ENCODE measurements around the gene CABP4.
A peak's percentile ranks its signal among the peaks of the same experiment; 100 is the strongest.
"Not testable (repeated sequence)": the region's sequence is repeated elsewhere in the genome, so short reads cannot be mapped to it uniquely, and the experiment has no call there.

Gene CABP4

DNA sequence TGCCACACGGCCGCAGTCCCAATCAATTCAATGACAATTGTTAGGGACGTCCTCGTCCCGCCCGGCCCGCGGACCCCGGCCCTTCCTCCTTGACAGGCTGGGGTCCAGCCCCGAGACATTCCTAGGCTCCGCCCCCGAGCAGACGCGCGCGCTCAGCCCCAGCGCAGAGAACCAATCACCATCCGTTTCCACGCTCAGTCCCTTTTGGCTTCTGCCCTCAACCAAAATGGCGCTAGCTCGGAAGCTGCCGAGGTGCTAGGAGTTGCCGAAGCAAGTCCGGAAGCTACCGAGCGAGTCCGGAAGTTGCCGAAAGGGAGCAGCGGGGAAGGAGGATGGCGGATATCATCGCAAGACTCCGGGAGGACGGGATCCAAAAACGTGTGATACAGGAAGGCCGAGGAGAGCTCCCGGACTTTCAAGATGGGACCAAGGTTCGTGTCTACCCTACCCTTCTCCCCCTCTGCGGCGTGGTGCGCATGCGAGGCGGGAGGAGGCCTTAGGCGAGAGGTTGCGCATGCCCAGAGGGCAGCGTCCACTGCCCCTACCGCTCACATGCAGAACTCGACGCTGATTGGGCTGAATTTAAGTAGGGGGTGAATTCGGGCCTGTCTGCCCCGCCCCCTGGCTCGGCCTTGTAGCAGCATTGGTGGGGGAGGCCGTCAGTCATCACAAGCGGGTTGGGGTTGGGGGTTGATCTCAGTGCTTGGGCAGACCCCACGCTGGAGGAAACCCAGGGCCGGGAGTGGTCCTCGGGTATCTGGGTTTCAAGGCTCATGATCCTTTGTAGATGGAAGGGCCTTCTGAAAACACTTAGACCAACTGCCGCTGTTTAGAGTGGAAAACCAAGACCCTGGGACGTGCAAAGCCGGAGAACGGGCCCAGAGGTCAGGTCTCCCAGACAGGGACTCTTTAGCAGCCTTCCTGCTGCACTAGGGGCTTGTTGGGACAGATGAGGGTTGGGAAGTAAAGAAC lies 28.0 kb downstream of the CABP4 start, which contains the start of gene AIP:
Gene AIP, plus strand, starts transcription at position 200 of the 972 bp plus-strand sequence. Its CDS starts 133 bp downstream, at position 333.
- peaks cover 18 to 39% of the 10 kb centered on the region in 2 donors for H3K36me3 Mint-ChIP-seq
- ATAC-seq (replicated peaks) (peak; percentile 79 to 87), DNase-seq (peak; percentile 97)
- H3K4me1 Mint-ChIP-seq, result peaks cover 48 to 57% of the 10 kb centered on the region in 2 donors
- H3K4me3 Mint-ChIP-seq, result peak within 1 kb of the TSS; percentile 94 to 96
- no peaks in the 10 kb centered on the region for H3K27me3 Mint-ChIP-seq
- H3K27ac Mint-ChIP-seq, result peak within 1 kb of the TSS; percentile 99
- H3K9me3 Mint-ChIP-seq, result peaks cover 0 to 3% of the 10 kb centered on the region in 2 donors

DNA sequence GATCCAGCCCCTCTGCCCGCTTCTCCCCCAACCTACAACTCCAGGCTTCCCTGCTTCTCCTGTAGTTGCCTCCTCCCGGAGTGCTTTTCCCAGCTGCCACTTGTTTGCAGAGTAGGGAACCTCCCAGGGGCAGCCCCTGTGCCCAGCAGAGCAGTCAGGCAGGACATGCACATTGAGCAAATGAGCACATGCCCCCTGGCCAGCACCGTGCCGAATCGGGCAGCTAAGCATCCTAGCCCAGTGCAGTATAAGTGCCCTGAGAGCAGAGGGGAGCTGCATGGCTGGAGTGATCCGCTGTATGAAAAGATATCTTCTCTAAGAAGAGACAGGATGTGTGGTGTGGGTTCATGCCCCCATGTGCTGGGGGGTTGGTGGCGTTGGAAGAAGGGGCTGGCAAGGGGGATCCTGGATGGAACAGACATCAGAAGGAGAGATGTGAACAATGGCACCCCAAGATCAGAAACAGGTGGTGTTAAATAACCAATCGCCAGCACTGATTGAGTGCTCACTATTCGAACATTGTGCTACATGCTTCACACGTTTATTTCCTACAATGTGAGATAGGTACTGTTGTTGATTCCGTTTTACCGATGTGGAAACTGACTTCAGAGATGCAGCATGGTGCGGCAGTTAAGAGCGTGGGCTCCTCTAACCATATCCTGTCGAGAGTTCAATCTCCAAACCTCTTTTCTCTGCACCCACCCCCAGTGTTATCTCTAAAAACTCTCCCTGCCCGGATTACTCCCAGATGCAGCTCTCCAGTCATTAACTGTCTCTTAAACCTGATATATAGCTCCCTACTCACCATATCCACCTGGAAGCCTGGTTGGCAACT lies 28.9 kb downstream of the CABP4 start:
- H3K4me1 Mint-ChIP-seq, result peaks cover 49 to 58% of the 10 kb centered on the region in 2 donors
- ATAC-seq (replicated peaks) (peak in 1 of 2 donors; percentile 12), DNase-seq (no peak)
- peak overlapping the region; percentile 99 for H3K27ac Mint-ChIP-seq
- H3K9me3 Mint-ChIP-seq, result peaks cover 0 to 3% of the 10 kb centered on the region in 2 donors
- peak overlapping the region; percentile 94 to 96 for H3K4me3 Mint-ChIP-seq
- H3K36me3 Mint-ChIP-seq, result peaks cover 25 to 48% of the 10 kb centered on the region in 2 donors
- H3K27me3 Mint-ChIP-seq, result no peaks in the 10 kb centered on the region

DNA sequence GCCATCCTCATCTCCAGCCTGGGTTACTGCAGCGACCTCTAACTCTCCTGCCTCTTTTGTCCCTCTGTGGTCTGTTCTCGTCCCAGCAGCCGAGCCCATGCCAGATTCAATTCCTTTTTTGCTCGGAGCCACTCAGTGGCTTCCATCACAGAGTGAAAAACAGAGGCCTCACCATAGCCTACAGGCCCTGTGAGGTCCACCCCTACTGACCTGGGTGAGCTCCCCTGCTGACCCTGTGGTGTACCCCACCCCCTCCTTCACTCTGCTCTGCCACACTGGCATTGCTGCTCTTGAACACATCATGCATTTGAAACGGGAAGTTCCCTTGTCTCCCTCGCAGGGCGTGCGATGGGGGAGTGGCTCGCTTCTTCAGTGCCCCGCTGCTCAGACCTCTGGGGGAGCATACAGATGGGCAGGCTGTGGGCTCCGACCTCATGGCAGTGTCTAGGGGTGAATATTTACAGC lies 29.7 kb downstream of the CABP4 start:
- no peaks in the 10 kb centered on the region for H3K27me3 Mint-ChIP-seq
- DNase-seq (no peak), ATAC-seq (replicated peaks) (peak; percentile 44 to 50)
- H3K4me3 Mint-ChIP-seq, result peak overlapping the region; percentile 94 to 96
- H3K36me3 Mint-ChIP-seq, result peaks cover 30 to 54% of the 10 kb centered on the region in 2 donors
- peak overlapping the region; percentile 99 for H3K27ac Mint-ChIP-seq
- peaks cover 0 to 3% of the 10 kb centered on the region in 2 donors for H3K9me3 Mint-ChIP-seq
- H3K4me1 Mint-ChIP-seq, result peaks cover 53 to 62% of the 10 kb centered on the region in 2 donors

GRCh38 chr11:67485873-67486361 lies 30.8 kb downstream of the CABP4 start:
- Mint-ChIP-seq H3K36me3 (peaks cover 34 to 63% of the 10 kb centered on the region in 2 donors), H3K4me3 (peak overlapping the region; percentile 70 to 74), H3K27ac (peak overlapping the region; percentile 84), H3K4me1 (peaks cover 56 to 69% of the 10 kb centered on the region in 2 donors)
- not testable (repeated sequence) for DNase-seq; H3K27me3 Mint-ChIP-seq; H3K9me3 Mint-ChIP-seq; ATAC-seq (replicated peaks)

DNA sequence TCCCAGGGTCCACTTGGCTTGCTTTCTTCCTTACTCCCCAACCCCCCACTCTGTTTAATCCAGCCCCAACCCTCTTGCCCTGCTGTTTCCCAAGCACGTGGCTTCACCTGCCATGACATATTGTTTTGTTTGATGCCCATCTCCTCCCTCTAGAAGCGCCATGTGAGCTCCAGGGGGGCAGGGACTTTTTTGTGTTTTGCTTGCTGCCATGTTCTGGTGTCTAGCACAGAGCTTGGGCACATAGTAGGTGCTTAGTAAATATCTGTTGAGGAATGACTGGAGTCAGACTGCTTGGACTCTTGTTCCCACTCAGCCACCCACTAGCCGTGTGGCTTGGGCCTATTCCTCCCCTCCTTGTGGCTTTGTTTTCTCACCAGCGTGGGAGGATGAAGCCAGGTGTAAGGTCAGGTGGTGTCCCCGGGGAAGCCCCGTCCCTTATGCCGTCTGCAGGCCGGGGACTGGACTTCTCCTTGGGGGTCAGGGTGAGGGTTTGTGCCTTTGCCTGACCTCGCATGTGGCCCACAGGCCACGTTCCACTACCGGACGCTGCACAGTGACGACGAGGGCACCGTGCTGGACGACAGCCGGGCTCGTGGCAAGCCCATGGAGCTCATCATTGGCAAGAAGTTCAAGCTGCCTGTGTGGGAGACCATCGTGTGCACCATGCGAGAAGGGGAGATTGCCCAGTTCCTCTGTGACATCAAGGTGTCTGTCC lies 31.5 kb downstream of the CABP4 start:
- peak; percentile 13 to 15 for ATAC-seq (replicated peaks)
- H3K36me3 Mint-ChIP-seq, result peaks cover 36 to 65% of the 10 kb centered on the region in 2 donors
- H3K9me3 Mint-ChIP-seq, result peaks cover 0 to 3% of the 10 kb centered on the region in 2 donors
- DNase-seq, result peak; percentile 63
- H3K4me1 Mint-ChIP-seq, result peaks cover 56 to 69% of the 10 kb centered on the region in 2 donors
- H3K4me3 Mint-ChIP-seq, result peak overlapping the region; percentile 70 to 74
- peak overlapping the region; percentile 84 for H3K27ac Mint-ChIP-seq
- H3K27me3 Mint-ChIP-seq, result no peaks in the 10 kb centered on the region

- no peaks in the 10 kb centered on the region for H3K27me3 Mint-ChIP-seq
- peak overlapping the region; percentile 81 for H3K27ac Mint-ChIP-seq
- H3K36me3 Mint-ChIP-seq, result peaks cover 48 to 68% of the 10 kb centered on the region in 2 donors
- DNase-seq (no peak), ATAC-seq (replicated peaks) (no peak)
- no peak overlapping the region for H3K4me3 Mint-ChIP-seq
- H3K9me3 Mint-ChIP-seq, result no peaks in the 10 kb centered on the region
- H3K4me1 Mint-ChIP-seq, result peaks cover 38 to 48% of the 10 kb centered on the region in 2 donors
These were observed 34.2 kb downstream of the CABP4 start for GRCh38 chr11:67489203-67489884.

- Mint-ChIP-seq H3K9me3 (no peaks in the 10 kb centered on the region), H3K4me3 (no peak overlapping the region), H3K36me3 (peaks cover 46 to 65% of the 10 kb centered on the region in 2 donors), H3K27ac (peak overlapping the region; percentile 81), H3K4me1 (peaks cover 30 to 40% of the 10 kb centered on the region in 2 donors), H3K27me3 (no peaks in the 10 kb centered on the region)
- DNase-seq (no peak), ATAC-seq (replicated peaks) (no peak)
These were observed 35.0 kb downstream of the CABP4 start for GRCh38 chr11:67489885-67490726.

DNA sequence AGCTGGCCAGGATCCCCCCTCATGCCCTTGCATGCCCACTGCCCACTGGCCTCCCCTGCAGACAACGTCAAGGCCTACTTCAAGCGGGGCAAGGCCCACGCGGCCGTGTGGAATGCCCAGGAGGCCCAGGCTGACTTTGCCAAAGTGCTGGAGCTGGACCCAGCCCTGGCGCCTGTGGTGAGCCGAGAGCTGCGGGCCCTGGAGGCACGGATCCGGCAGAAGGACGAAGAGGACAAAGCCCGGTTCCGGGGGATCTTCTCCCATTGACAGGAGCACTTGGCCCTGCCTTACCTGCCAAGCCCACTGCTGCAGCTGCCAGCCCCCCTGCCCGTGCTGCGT lies 35.5 kb downstream of the CABP4 start:
- DNase-seq (no peak), ATAC-seq (replicated peaks) (no peak)
- Mint-ChIP-seq H3K27me3 (no peaks in the 10 kb centered on the region), H3K4me3 (no peak overlapping the region), H3K27ac (peak overlapping the region; percentile 71), H3K4me1 (peaks cover 28 to 37% of the 10 kb centered on the region in 2 donors), H3K9me3 (no peaks in the 10 kb centered on the region), H3K36me3 (peaks cover 49 to 66% of the 10 kb centered on the region in 2 donors)

GRCh38 chr11:67491276-67492068 lies 36.3 kb downstream of the CABP4 start:
- Mint-ChIP-seq H3K4me3 (no peak overlapping the region), H3K27ac (no peak overlapping the region)
- no peak for DNase-seq

DNA sequence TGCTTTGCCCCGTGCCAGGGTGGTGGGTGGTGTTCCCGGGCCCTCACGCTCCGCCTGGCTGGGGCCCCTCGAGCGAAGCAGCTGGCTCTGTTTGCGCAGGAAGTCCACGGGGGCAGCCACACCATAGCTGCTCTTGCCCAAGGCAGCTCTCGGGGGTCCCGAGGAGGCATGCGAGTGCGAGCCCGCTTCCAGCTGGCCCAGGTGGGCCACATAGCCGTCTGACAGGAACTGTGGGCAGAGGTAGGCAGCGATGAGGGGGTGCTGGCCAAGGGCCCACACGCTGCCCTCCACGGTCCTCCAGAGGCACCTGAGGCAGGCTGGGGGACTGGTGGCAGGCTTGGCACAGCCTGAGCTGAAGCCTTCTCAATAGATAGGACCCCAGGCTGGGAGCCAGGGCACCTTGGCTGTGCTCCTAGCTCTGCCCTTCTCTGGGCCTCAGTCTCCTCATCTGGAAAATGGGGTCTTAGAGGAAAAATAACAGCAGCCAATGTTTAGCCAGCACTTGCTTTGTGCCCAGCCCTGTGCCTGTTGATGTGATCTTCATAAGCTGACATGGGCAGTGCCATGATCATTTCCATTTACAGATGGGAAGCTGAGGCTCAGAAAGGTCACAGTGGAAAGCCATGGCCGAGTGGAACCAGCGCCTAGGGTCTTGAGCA lies 37.0 kb downstream of the CABP4 start:
- H3K27me3 Mint-ChIP-seq, result no peaks in the 10 kb centered on the region
- DNase-seq (no peak), ATAC-seq (replicated peaks) (no peak)
- peaks cover 18 to 33% of the 10 kb centered on the region in 2 donors for H3K4me1 Mint-ChIP-seq
- H3K4me3 Mint-ChIP-seq, result no peak overlapping the region
- H3K27ac Mint-ChIP-seq, result peak overlapping the region; percentile 9
- peaks cover 48 to 63% of the 10 kb centered on the region in 2 donors for H3K36me3 Mint-ChIP-seq
- no peaks in the 10 kb centered on the region for H3K9me3 Mint-ChIP-seq

More at GRCh38 chr11:67491276-67492068, 36.3 kb downstream of the CABP4 start:
- H3K36me3 Mint-ChIP-seq, result peaks cover 44 to 66% of the 10 kb centered on the region in 2 donors
- peaks cover 21 to 36% of the 10 kb centered on the region in 2 donors for H3K4me1 Mint-ChIP-seq
- ATAC-seq (replicated peaks), result no peak
- H3K9me3 Mint-ChIP-seq, result no peaks in the 10 kb centered on the region
- no peaks in the 10 kb centered on the region for H3K27me3 Mint-ChIP-seq

- H3K4me3 Mint-ChIP-seq, result no peak overlapping the region
- no peaks in the 10 kb centered on the region for H3K27me3 Mint-ChIP-seq
- H3K9me3 Mint-ChIP-seq, result no peaks in the 10 kb centered on the region
- ATAC-seq (replicated peaks) (peak in 1 of 2 donors; percentile 6), DNase-seq (no peak)
- peak overlapping the region; percentile 59 for H3K27ac Mint-ChIP-seq
- peaks cover 14 to 26% of the 10 kb centered on the region in 2 donors for H3K4me1 Mint-ChIP-seq
- peaks cover 51 to 57% of the 10 kb centered on the region in 2 donors for H3K36me3 Mint-ChIP-seq
These were observed 37.8 kb downstream of the CABP4 start for GRCh38 chr11:67492801-67493547.
